ENCODE data around the gene SLC7A14. TPM values are rescaled to one million over a fixed set of nuclear protein-coding genes. Genes with fewer than 3 reads are reported as not detected.

The SLC7A14 gene
- total RNA-seq, 1 experiment from 2014 or later = not detected

GRCh38 chr3:170529912-170530311 lies 56.0 kb downstream of the SLC7A14 start:
- Histone ChIP-seq H3K4me3 (replicated peaks in 1 of 2; ENCODE audit: low read depth in 1 of 2, low read length in 2 of 2) (no peak overlapping the region), H3K4me1 (ENCODE audit: control insufficient read depth in 1 of 2, insufficient read depth in 2 of 2, low read length in 2 of 2) (no peaks in the 10 kb centered on the region), H3K4me2 (ENCODE audit: low read length) (no peak overlapping the region), H3K79me2 (ENCODE audit: insufficient read depth, low read length) (no peaks in the 10 kb centered on the region), H3K27me3 (ENCODE audit: insufficient read depth, low read length) (no peaks in the 10 kb centered on the region), H3K9me3 (ENCODE audit: control insufficient read depth in 1 of 2, insufficient read depth in 1 of 2, low read depth in 1 of 2, low read length in 2 of 2) (no peaks in the 10 kb centered on the region), H3K27ac (ENCODE audit: low read depth, low read length) (no peak overlapping the region), H3K9me2 (ENCODE audit: insufficient read depth) (no peaks in the 10 kb centered on the region), H2AFZ (ENCODE audit: low read depth, low read length, poor library complexity, severe bottlenecking) (no peak overlapping the region), H4K20me1 (ENCODE audit: insufficient read depth) (no peaks in the 10 kb centered on the region), H3K36me3 (ENCODE audit: control insufficient read depth in 1 of 2, insufficient read depth in 2 of 2, low read length in 2 of 2) (no peaks in the 10 kb centered on the region), H3K9ac (ENCODE audit: low read length) (no peak overlapping the region)
- RAD21 ChIA-PET (ENCODE audit: low non-redundant PET in 1 of 2, low total read pairs in 2 of 2, uncharacterized antibody in 2 of 2, unreplicated experiment in 2 of 2) = no interaction called here
- ATAC-seq (no peak), DNase-seq (ENCODE audit: low read depth, low spot score) (no peak)
- intact Hi-C loops (cut with micrococcal nuclease) = no loop called here
- no TSS peak for BruUV-seq (replicated peaks)
- TF ChIP-seq SRF (IDR thresholded peaks at IDR 0.05; ENCODE audit: low read depth) (no peak), ATF3 (IDR thresholded peaks at IDR 0.05) (no peak), POLR2A (IDR thresholded peaks at IDR 0.05; ENCODE audit: borderline replicate concordance, extremely low read depth, insufficient read depth, insufficient read length) (no peak), ZFX (IDR thresholded peaks at IDR 0.05) (no peak), TCF7L2 (IDR thresholded peaks at IDR 0.05; ENCODE audit: borderline replicate concordance, extremely low read depth, insufficient read depth, insufficient read length) (no peak), JUND (IDR thresholded peaks at IDR 0.05) (no peak), YY1 (IDR thresholded peaks at IDR 0.05; ENCODE audit: extremely low read depth, insufficient replicate concordance, low read depth, low read length) (no peak), SP1 (IDR thresholded peaks at IDR 0.05; ENCODE audit: low read depth) (no peak), SIN3A (IDR thresholded peaks at IDR 0.05; ENCODE audit: low read depth) (no peak), MAX (IDR thresholded peaks at IDR 0.05) (no peak), ELF1 (IDR thresholded peaks at IDR 0.05; ENCODE audit: borderline replicate concordance, low read depth) (no peak), POLR2AphosphoS5 (IDR thresholded peaks at IDR 0.05; ENCODE audit: low read depth, low read length) (no peak)
- POLR2A ChIA-PET = no interaction called here
- CTCF ChIA-PET = no interaction called here

GRCh38 chr3:170529346-170529745 lies 56.5 kb downstream of the SLC7A14 start:
- no peaks in the 10 kb centered on the region for H3K79me2 ChIP-seq (ENCODE audit: insufficient read depth, low read length)
- H3K4me3 ChIP-seq (replicated peaks in 1 of 2; ENCODE audit: low read depth in 1 of 2, low read length in 2 of 2) = no peak overlapping the region
- H3K4me1 ChIP-seq (ENCODE audit: control insufficient read depth in 1 of 2, insufficient read depth in 2 of 2, low read length in 2 of 2) = no peaks in the 10 kb centered on the region
- H3K4me2 ChIP-seq (ENCODE audit: low read length) = no peak overlapping the region
- intact Hi-C loops (cut with micrococcal nuclease) = no loop called here
- H3K27me3 ChIP-seq (ENCODE audit: insufficient read depth, low read length) = no peaks in the 10 kb centered on the region
- no peak overlapping the region for H2AFZ ChIP-seq (ENCODE audit: low read depth, low read length, poor library complexity, severe bottlenecking)
- ATAC-seq (no peak), DNase-seq (ENCODE audit: low read depth, low spot score) (no peak)
- ChIA-PET CTCF (no interaction called here), POLR2A (no interaction called here), RAD21 (ENCODE audit: low non-redundant PET in 1 of 2, low total read pairs in 2 of 2, uncharacterized antibody in 2 of 2, unreplicated experiment in 2 of 2) (no interaction called here)
- no peaks in the 10 kb centered on the region for H4K20me1 ChIP-seq (ENCODE audit: insufficient read depth)
- H3K9me2 ChIP-seq (ENCODE audit: insufficient read depth) = no peaks in the 10 kb centered on the region
- H3K36me3 ChIP-seq (ENCODE audit: control insufficient read depth in 1 of 2, insufficient read depth in 2 of 2, low read length in 2 of 2) = no peaks in the 10 kb centered on the region
- BruUV-seq (replicated peaks) = no TSS peak
- no peaks in the 10 kb centered on the region for H3K9me3 ChIP-seq (ENCODE audit: control insufficient read depth in 1 of 2, insufficient read depth in 1 of 2, low read depth in 1 of 2, low read length in 2 of 2)
- no peak overlapping the region for H3K27ac ChIP-seq (ENCODE audit: low read depth, low read length)
- no peak overlapping the region for H3K9ac ChIP-seq (ENCODE audit: low read length)
- TF ChIP-seq ZBTB33 (IDR thresholded peaks at IDR 0.05; ENCODE audit: extremely low read depth, insufficient replicate concordance, low read length) (no peak), EGR1 (IDR thresholded peaks at IDR 0.05; ENCODE audit: low read depth) (no peak), ZNF274 (IDR thresholded peaks at IDR 0.05; ENCODE audit: low read depth, low read length) (no peak), CBX3 (IDR thresholded peaks at IDR 0.05; ENCODE audit: low read depth) (no peak), CTCF (IDR thresholded peaks at IDR 0.05 in 2 of 3, conservative IDR thresholded peaks at IDR 0.05 in 1 of 3; ENCODE audit: borderline replicate concordance in 1 of 3, insufficient read depth in 1 of 3, low read depth in 2 of 3, low read length in 2 of 3) (no peak), ELF1 (IDR thresholded peaks at IDR 0.05; ENCODE audit: borderline replicate concordance, low read depth) (no peak), YY1 (IDR thresholded peaks at IDR 0.05; ENCODE audit: extremely low read depth, insufficient replicate concordance, low read depth, low read length) (no peak), TCF7L2 (IDR thresholded peaks at IDR 0.05; ENCODE audit: borderline replicate concordance, extremely low read depth, insufficient read depth, insufficient read length) (no peak), POLR2AphosphoS5 (IDR thresholded peaks at IDR 0.05; ENCODE audit: low read depth, low read length) (no peak), ATF3 (IDR thresholded peaks at IDR 0.05) (no peak), SIN3A (IDR thresholded peaks at IDR 0.05; ENCODE audit: low read depth) (no peak)
